ENCODE data around the gene TBCD. TPM values are rescaled to one million over a fixed set of nuclear protein-coding genes. Genes with fewer than 3 reads are reported as not detected.

TBCD gene
- total and polyA plus RNA-seq, 12 donors: 25.6 to 240 (median 66.2) TPM

GRCh38 chr17:82831818-82832200, 79.9 kb downstream of the TBCD start:
- TF ChIP-seq CTCF (IDR thresholded peaks at IDR 0.05) (no peak), POLR2A (IDR thresholded peaks at IDR 0.05) (no peak)
- H3K27ac ChIP-seq: no peak overlapping the region
- DNase-seq: no peak
- intact Hi-C loops (cut with DNase I): no loop called here
- no peaks in the 10 kb centered on the region for H3K9me3 ChIP-seq (replicated peaks in 1 of 3)
- 94 to 98% (median 96%) methylated on average over 10 to 18 of the region's 18 CpGs for WGBS, 4 donors
- H3K4me3 ChIP-seq: no peak overlapping the region
- no peaks in the 10 kb centered on the region for H3K27me3 ChIP-seq
- no peaks in the 10 kb centered on the region for H3K36me3 ChIP-seq (replicated peaks in 1 of 2)
- H3K4me1 ChIP-seq (replicated peaks in 1 of 2): no peaks in the 10 kb centered on the region

DNA sequence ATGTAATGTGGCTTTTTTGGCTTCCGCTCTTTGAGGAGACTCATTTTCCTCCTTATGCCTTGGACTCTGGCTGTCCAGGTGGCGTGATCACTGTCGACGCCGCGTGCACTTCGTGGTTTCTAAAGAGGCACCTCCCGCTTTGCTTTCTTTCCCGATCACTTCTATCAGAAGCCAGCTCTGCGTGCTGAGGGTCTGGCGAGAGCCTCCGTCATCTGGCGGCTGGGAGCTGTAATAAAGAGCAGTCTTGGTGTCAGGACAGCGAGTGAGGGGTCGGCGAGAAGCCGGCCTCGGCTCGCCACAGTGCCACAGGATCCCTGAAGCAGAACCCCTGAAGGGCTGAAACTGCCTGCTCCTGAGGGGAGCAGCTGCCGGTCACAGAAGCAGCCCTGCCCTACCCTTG, 80.5 kb downstream of the TBCD start:
- intact Hi-C loops (cut with DNase I): no loop called here
- no peaks in the 10 kb centered on the region for H3K4me1 ChIP-seq (replicated peaks in 1 of 2)
- no peaks in the 10 kb centered on the region for H3K9me3 ChIP-seq (replicated peaks in 1 of 3)
- TF ChIP-seq CTCF (IDR thresholded peaks at IDR 0.05) (no peak), POLR2A (IDR thresholded peaks at IDR 0.05) (no peak)
- H3K27me3 ChIP-seq: no peaks in the 10 kb centered on the region
- DNase-seq: no peak
- 88 to 97% (median 93%) methylated on average over 20 of the region's 20 CpGs for WGBS, 4 donors
- no peak overlapping the region for H3K27ac ChIP-seq
- no peaks in the 10 kb centered on the region for H3K36me3 ChIP-seq (replicated peaks in 1 of 2)
- no peak overlapping the region for H3K4me3 ChIP-seq

- no peak for DNase-seq
- Histone ChIP-seq H3K27ac (no peak overlapping the region), H3K4me3 (no peak overlapping the region), H3K27me3 (no peaks in the 10 kb centered on the region), H3K4me1 (replicated peaks in 1 of 2) (peaks cover 3 to 4% of the 10 kb centered on the region in 2 donors), H3K9me3 (replicated peaks in 1 of 3) (no peaks in the 10 kb centered on the region), H3K36me3 (replicated peaks in 1 of 2) (no peaks in the 10 kb centered on the region)
- intact Hi-C loops (cut with DNase I): no loop called here
- TF ChIP-seq CTCF (IDR thresholded peaks at IDR 0.05) (no peak), POLR2A (IDR thresholded peaks at IDR 0.05) (no peak)
- 95 to 97% (median 96%) methylated on average over 20 of the region's 20 CpGs for WGBS, 4 donors
Observed at GRCh38 chr17:82832881-82833475, 81.1 kb downstream of the TBCD start.

DNA sequence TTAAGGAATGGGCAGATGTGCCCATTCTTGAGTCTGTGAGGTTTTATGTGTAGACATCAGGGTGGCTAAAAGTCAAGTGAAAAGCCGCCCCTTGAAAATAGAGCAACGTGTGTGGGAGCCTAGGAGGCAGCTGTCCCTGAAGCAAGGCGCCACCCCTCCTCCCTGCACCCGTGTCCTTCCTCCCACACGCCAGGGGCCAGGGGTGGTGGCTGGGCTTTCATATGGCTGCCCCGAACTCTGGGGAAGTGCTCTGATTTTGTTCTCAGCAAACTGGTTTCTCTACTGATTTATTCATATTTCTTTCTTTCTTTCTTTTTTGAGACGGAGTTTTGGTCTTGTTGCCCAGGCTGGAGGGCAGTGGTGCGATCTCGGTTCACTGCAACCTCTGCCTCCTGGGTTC, 83.3 kb downstream of the TBCD start:
- intact Hi-C loops (cut with DNase I): no loop called here
- no peak overlapping the region for H3K4me3 ChIP-seq
- no peak for TF ChIP-seq CTCF (IDR thresholded peaks at IDR 0.05)
- TF ChIP-seq POLR2A (IDR thresholded peaks at IDR 0.05): no peak
- H3K36me3 ChIP-seq (replicated peaks in 1 of 2): no peaks in the 10 kb centered on the region
- no peaks in the 10 kb centered on the region for H3K9me3 ChIP-seq (replicated peaks in 1 of 3)
- peaks cover 5 to 6% of the 10 kb centered on the region in 2 donors for H3K4me1 ChIP-seq (replicated peaks in 1 of 2)
- WGBS, 4 donors: 67 to 78% (median 73%) methylated on average over 9 of the region's 9 CpGs
- H3K27ac ChIP-seq: no peak overlapping the region
- no peak for DNase-seq
- H3K27me3 ChIP-seq: no peaks in the 10 kb centered on the region
